Stimulated activated CD4-positive, alpha-beta T cell treated with anti-CD3 and anti-CD28 coated beads, Interleukin-4, amount 100 ng/mL, for 48 hours (primary cell): ENCODE data around the gene ARVCF.

Experiments used
- DNase-seq, 2 donors: peaks; one replicate each; pipeline ENCODE4 v3.0.0-alpha.2; 2020; ENCODE audit warnings: low read depth in 2 of 2

ARVCF gene

GRCh38 chr22:19961868-19962245 is 54.8 kb downstream of the ARVCF start:
- DNase-seq, result no peak

GRCh38 chr22:19961201-19961580 is 55.4 kb downstream of the ARVCF start:
- DNase-seq, result no peak

GRCh38 chr22:19960491-19961200 is 56.0 kb downstream of the ARVCF start:
- DNase-seq, result no peak

GRCh38 chr22:19959587-19960490 is 56.8 kb downstream of the ARVCF start:
- DNase-seq, result no peak

- DNase-seq, result no peak
Measured at GRCh38 chr22:19959043-19959586, 57.5 kb downstream of the ARVCF start.

GRCh38 chr22:19958083-19959042 is 58.3 kb downstream of the ARVCF start:
- no peak for DNase-seq

GRCh38 chr22:19957445-19957844 is 59.2 kb downstream of the ARVCF start:
- no peak for DNase-seq

- DNase-seq, result no peak
Measured at GRCh38 chr22:19955241-19956128, 61.1 kb downstream of the ARVCF start.

GRCh38 chr22:19951346-19951745 is 65.3 kb downstream of the ARVCF start:
- no peak for DNase-seq

GRCh38 chr22:19948057-19948760 is 68.4 kb downstream of the ARVCF start:
- no peak for DNase-seq

GRCh38 chr22:19943082-19944026 is 73.3 kb downstream of the ARVCF start:
- DNase-seq, result no peak

- no peak for DNase-seq
Measured at GRCh38 chr22:19942157-19943081, 74.2 kb downstream of the ARVCF start.

GRCh38 chr22:19941365-19942082 is 75.1 kb downstream of the ARVCF start, which contains the start of the genes COMT and TXNRD2:
TSS of gene COMT (plus strand) at chr22:19941772. CDS start at chr22:19962527, 20,755 bp downstream.
TSS of gene TXNRD2 (minus strand) at chr22:19941818. CDS start at chr22:19941803, 15 bp downstream.
- peak; percentile 67 for DNase-seq

GRCh38 chr22:19940536-19941364 is 75.9 kb downstream of the ARVCF start:
- no peak for DNase-seq

- no peak for DNase-seq
Measured at GRCh38 chr22:19937616-19938473, 78.8 kb downstream of the ARVCF start.
